GM06990 (cell line): ENCODE data around the gene TUBGCP6.

Experiments
- DNase-seq: peaks from one replicate; pipeline ENCODE4 v3.0.0-alpha.2; 2011; ENCODE audit not compliant: insufficient read length; ENCODE audit errors: extremely low read depth
- H3K27me3 ChIP-seq: replicated peaks from 2 replicates; pipeline ENCODE4 v1.6.0; 2011; ENCODE audit warnings: low read length; ENCODE audit not compliant: control insufficient read depth, insufficient read depth
- H3K36me3 ChIP-seq: 2 replicates; pipeline ENCODE4 v1.5.1; 2011; ENCODE audit warnings: low read length; ENCODE audit not compliant: control insufficient read depth, insufficient read depth
- H3K4me3 ChIP-seq: replicated peaks from 2 replicates; pipeline ENCODE4 v1.5.1; 2011; ENCODE audit warnings: low read depth, mild to moderate bottlenecking, control low read depth, low read length
- CTCF ChIP-seq: IDR thresholded peaks from 2 replicates; pipeline ENCODE4 v1.5.1; 2011; ENCODE audit warnings: low read length, control low read depth, mild to moderate bottlenecking, inconsistent platforms; ENCODE audit not compliant: insufficient read depth, poor library complexity, severe bottlenecking

TUBGCP6 gene

GRCh38 chr22:50289942-50290630 is 45.3 kb upstream of the TUBGCP6 start:
- TF ChIP-seq CTCF = no peak
- H3K36me3 ChIP-seq = peaks cover 51% of the 10 kb centered on the region
- H3K4me3 ChIP-seq = no peak overlapping the region
- DNase-seq = no peak
- H3K27me3 ChIP-seq = no peaks in the 10 kb centered on the region

GRCh38 chr22:50289151-50289941 is 44.5 kb upstream of the TUBGCP6 start:
- no peak for TF ChIP-seq CTCF
- H3K27me3 ChIP-seq = no peaks in the 10 kb centered on the region
- H3K36me3 ChIP-seq = peaks cover 51% of the 10 kb centered on the region
- no peak overlapping the region for H3K4me3 ChIP-seq
- no peak for DNase-seq

GRCh38 chr22:50287731-50288130 is 42.9 kb upstream of the TUBGCP6 start:
- H3K27me3 ChIP-seq = no peaks in the 10 kb centered on the region
- H3K36me3 ChIP-seq = peaks cover 61% of the 10 kb centered on the region
- no peak for TF ChIP-seq CTCF
- DNase-seq = no peak
- H3K4me3 ChIP-seq = no peak overlapping the region

- H3K27me3 ChIP-seq = no peaks in the 10 kb centered on the region
- peaks cover 65% of the 10 kb centered on the region for H3K36me3 ChIP-seq
- DNase-seq = no peak
- TF ChIP-seq CTCF = no peak
- H3K4me3 ChIP-seq = no peak overlapping the region
Measured at GRCh38 chr22:50286701-50287318, 42.0 kb upstream of the TUBGCP6 start.

- TF ChIP-seq CTCF = no peak
- peaks cover 69% of the 10 kb centered on the region for H3K36me3 ChIP-seq
- DNase-seq = no peak
Measured at GRCh38 chr22:50286275-50286674, 41.5 kb upstream of the TUBGCP6 start.

More at GRCh38 chr22:50286275-50286674, 41.5 kb upstream of the TUBGCP6 start:
- Histone ChIP-seq H3K4me3 (no peak overlapping the region), H3K27me3 (no peaks in the 10 kb centered on the region)
